Mesenchymal stem cell (in vitro differentiated cells and primary cell): ENCODE data around the gene ARID3B.
"Not testable (repeated sequence)": the region's sequence is repeated elsewhere in the genome, so short reads cannot be mapped to it uniquely, and the experiment has no call there.

ENCODE experiments used
- DNase-seq: peaks from one replicate; pipeline ENCODE4 v3.0.0-alpha.2; 2013
- H2AFZ ChIP-seq: one replicate; pipeline ENCODE4 v1.6.1; 2013; ENCODE audit warnings: low read depth, mild to moderate bottlenecking, control low read depth, inconsistent platforms, low read length, moderate library complexity
- H2AK5ac ChIP-seq: 2 replicates; pipeline ENCODE4 v1.6.1; 2013; ENCODE audit warnings: low read length, moderate library complexity, mild to moderate bottlenecking, inconsistent platforms; ENCODE audit not compliant: severe bottlenecking
- H2BK120ac ChIP-seq: one replicate; pipeline ENCODE4 v1.6.1; 2013; ENCODE audit warnings: low read depth, mild to moderate bottlenecking, inconsistent platforms, low read length, moderate library complexity
- H2BK12ac ChIP-seq, 2 experiments: one replicate each; pipeline ENCODE4 v1.6.1; 2013; ENCODE audit warnings: inconsistent platforms in 2 of 2, low read length in 2 of 2, mild to moderate bottlenecking in 2 of 2, moderate library complexity in 2 of 2, control low read depth in 1 of 2
- H2BK15ac ChIP-seq: one replicate; pipeline ENCODE4 v1.6.1; 2013; ENCODE audit warnings: mild to moderate bottlenecking, low read depth, inconsistent platforms; ENCODE audit not compliant: poor library complexity, severe bottlenecking
- H2BK5ac ChIP-seq: 2 replicates; pipeline ENCODE4 v1.6.1; 2013; ENCODE audit warnings: low read depth, mild to moderate bottlenecking, low read length, control low read depth, inconsistent platforms; ENCODE audit not compliant: poor library complexity, severe bottlenecking
- H3K14ac ChIP-seq, 2 experiments: one replicate each; pipeline ENCODE4 v1.6.1; 2013; ENCODE audit warnings: inconsistent platforms in 2 of 2, low read length in 2 of 2, control low read depth in 1 of 2, mild to moderate bottlenecking in 1 of 2, moderate library complexity in 1 of 2
- H3K18ac ChIP-seq, 2 experiments: one replicate each; pipeline ENCODE4 v1.6.1; 2013; ENCODE audit warnings: inconsistent platforms in 2 of 2, low read length in 2 of 2, control low read depth in 1 of 2, low read depth in 1 of 2, mild to moderate bottlenecking in 1 of 2
- H3K23ac ChIP-seq, 2 experiments: one replicate each; pipeline ENCODE4 v1.6.1; 2013; ENCODE audit warnings: inconsistent platforms in 2 of 2, low read length in 2 of 2, mild to moderate bottlenecking in 2 of 2, moderate library complexity in 2 of 2, control low read depth in 1 of 2
- H3K27ac ChIP-seq: 2 replicates; pipeline ENCODE4 v1.5.1; 2013; ENCODE audit warnings: mild to moderate bottlenecking, moderate library complexity, low read length, control low read depth, inconsistent platforms; ENCODE audit not compliant: poor library complexity, severe bottlenecking
- H3K27me3 ChIP-seq, 2 experiments: 2 replicates each; pipeline versions ENCODE4 v1.6.1 to v1.7.0; 2013; ENCODE audit warnings: low read length in 2 of 2, mild to moderate bottlenecking in 2 of 2, moderate library complexity in 2 of 2, control low read depth in 1 of 2, inconsistent platforms in 1 of 2; ENCODE audit not compliant: control insufficient read depth in 1 of 2, insufficient read depth in 1 of 2
- H3K36me3 ChIP-seq, 2 experiments: 2 replicates each; pipeline versions ENCODE4 v1.6.1 to v1.7.0; 2013; ENCODE audit warnings: low read length in 2 of 2, control low read depth in 1 of 2, inconsistent platforms in 1 of 2, low read depth in 1 of 2, mild to moderate bottlenecking in 1 of 2; ENCODE audit not compliant: insufficient read depth in 2 of 2, control insufficient read depth in 1 of 2
- H3K4ac ChIP-seq, 2 experiments: one replicate each; pipeline ENCODE4 v1.6.1; 2013; ENCODE audit warnings: inconsistent platforms in 2 of 2, low read length in 2 of 2, mild to moderate bottlenecking in 2 of 2, moderate library complexity in 2 of 2, control low read depth in 1 of 2, low read depth in 1 of 2
- H3K4me1 ChIP-seq: 2 replicates; pipeline ENCODE4 v1.6.1; 2013; ENCODE audit warnings: low read depth, low read length, control low read depth; ENCODE audit not compliant: control insufficient read depth, insufficient read depth
- H3K4me2 ChIP-seq: 2 replicates; pipeline ENCODE4 v1.6.1; 2013; ENCODE audit warnings: low read length, mild to moderate bottlenecking, inconsistent platforms; ENCODE audit not compliant: poor library complexity, severe bottlenecking
- H3K4me3 ChIP-seq, 2 experiments: 2 replicates each; pipeline versions ENCODE4 v1.5.1 to v1.7.0; 2013; ENCODE audit warnings: low read length in 2 of 2, mild to moderate bottlenecking in 2 of 2, control low read depth in 1 of 2, low read depth in 1 of 2; ENCODE audit not compliant: insufficient read depth in 1 of 2
- H3K79me1 ChIP-seq: replicated peaks from 2 replicates; pipeline ENCODE4 v1.6.1; 2013; ENCODE audit warnings: mild to moderate bottlenecking, control low read depth, low read length, inconsistent platforms; ENCODE audit not compliant: poor library complexity, severe bottlenecking
- H3K9ac ChIP-seq: 2 replicates; pipeline ENCODE4 v1.7.0; 2013; ENCODE audit warnings: mild to moderate bottlenecking, low read length, moderate library complexity
- H3K9me3 ChIP-seq: 2 replicates; pipeline ENCODE4 v1.7.0; 2013; ENCODE audit warnings: mild to moderate bottlenecking, low read length; ENCODE audit not compliant: control insufficient read depth
- H4K8ac ChIP-seq: one replicate; pipeline ENCODE4 v1.6.1; 2013; ENCODE audit warnings: inconsistent platforms, mild to moderate bottlenecking, low read length, moderate library complexity
- H4K91ac ChIP-seq: one replicate; pipeline ENCODE4 v1.6.1; 2013; ENCODE audit warnings: mild to moderate bottlenecking, low read length, inconsistent platforms
- WGBS: methylation state at CpG from one replicate; pipeline ENCODE4 v1.1.7; 2013; ENCODE audit warnings: mixed read lengths; 5-methylcytosine and 5-hydroxymethylcytosine counted together

ARID3B gene

GRCh38 chr15:74597146-74597705 lies 56.2 kb downstream of the ARID3B start:
- not testable (repeated sequence) for H2AFZ ChIP-seq, H3K4me2 ChIP-seq, H3K27ac ChIP-seq, H4K91ac ChIP-seq, H4K8ac ChIP-seq, H3K4me1 ChIP-seq, H3K18ac ChIP-seq, H3K4me3 ChIP-seq, H2AK5ac ChIP-seq, H3K79me1 ChIP-seq, H3K14ac ChIP-seq, H3K9me3 ChIP-seq, H3K27me3 ChIP-seq, H3K4ac ChIP-seq, H2BK15ac ChIP-seq, H3K23ac ChIP-seq, DNase-seq, H3K9ac ChIP-seq, H2BK120ac ChIP-seq, H2BK5ac ChIP-seq, H2BK12ac ChIP-seq
- peaks cover 18 to 33% of the 10 kb centered on the region in 2 experiments for H3K36me3 ChIP-seq
- WGBS, result over 99% methylated on average over 9 of the region's 16 CpGs

- H3K4me1 ChIP-seq, result peaks cover 6% of the 10 kb centered on the region
- H3K4me2 ChIP-seq, result no peak overlapping the region
- H2BK120ac ChIP-seq, result no peak overlapping the region
- H3K36me3 ChIP-seq, result peaks cover 7 to 27% of the 10 kb centered on the region in 2 experiments
- H2AFZ ChIP-seq, result no peak overlapping the region
- H3K9me3 ChIP-seq, result no peaks in the 10 kb centered on the region
- H3K4ac ChIP-seq, result no peak overlapping the region
- H3K18ac ChIP-seq, result no peak overlapping the region
- no peak overlapping the region for H3K23ac ChIP-seq
- H2BK12ac ChIP-seq, result no peak overlapping the region
- no peak overlapping the region for H3K14ac ChIP-seq
- no peak overlapping the region for H2BK15ac ChIP-seq
- no peak overlapping the region for H2BK5ac ChIP-seq
- WGBS, result 85% methylated on average over 26 of the region's 26 CpGs
- no peak overlapping the region for H4K91ac ChIP-seq
- no peak for DNase-seq
- peak overlapping the region in 1 of 2 experiments; percentile 86 for H3K4me3 ChIP-seq
- H3K27ac ChIP-seq, result no peak overlapping the region
- H2AK5ac ChIP-seq, result no peak overlapping the region
- H4K8ac ChIP-seq, result no peak overlapping the region
- H3K79me1 ChIP-seq, result no peaks in the 10 kb centered on the region
- H3K9ac ChIP-seq, result peak overlapping the region; percentile 87
- no peaks in the 10 kb centered on the region for H3K27me3 ChIP-seq
These were observed 57.3 kb downstream of the ARID3B start for GRCh38 chr15:74598126-74598842.

- Histone ChIP-seq H2BK5ac (no peak overlapping the region), H3K27me3 (no peaks in the 10 kb centered on the region), H3K36me3 (peaks cover 5 to 27% of the 10 kb centered on the region in 2 experiments), H2AFZ (no peak overlapping the region), H3K18ac (no peak overlapping the region), H2AK5ac (no peak overlapping the region), H4K91ac (no peak overlapping the region), H3K23ac (peak overlapping the region in 1 of 2 experiments; percentile 56), H2BK15ac (no peak overlapping the region), H3K79me1 (no peaks in the 10 kb centered on the region), H2BK12ac (no peak overlapping the region), H4K8ac (no peak overlapping the region), H3K4ac (no peak overlapping the region), H3K9ac (peak overlapping the region; percentile 87), H3K4me3 (peak overlapping the region in 1 of 2 experiments; percentile 86), H2BK120ac (no peak overlapping the region), H3K9me3 (no peaks in the 10 kb centered on the region), H3K4me1 (peaks cover 6% of the 10 kb centered on the region), H3K27ac (no peak overlapping the region), H3K4me2 (no peak overlapping the region), H3K14ac (no peak overlapping the region)
- 98% methylated on average over 15 of the region's 15 CpGs for WGBS
- DNase-seq, result no peak
These were observed 58.1 kb downstream of the ARID3B start for GRCh38 chr15:74599156-74599555.

- Histone ChIP-seq H3K79me1 (no peaks in the 10 kb centered on the region), H3K14ac (no peak overlapping the region), H3K4me2 (no peak overlapping the region), H3K27ac (no peak overlapping the region), H2BK5ac (no peak overlapping the region), H3K9ac (no peak overlapping the region), H2AK5ac (no peak overlapping the region), H4K91ac (no peak overlapping the region), H3K23ac (no peak overlapping the region), H3K4ac (no peak overlapping the region), H3K18ac (no peak overlapping the region), H2BK120ac (no peak overlapping the region), H2BK12ac (no peak overlapping the region), H3K4me3 (no peak overlapping the region), H3K9me3 (no peaks in the 10 kb centered on the region), H4K8ac (no peak overlapping the region), H3K27me3 (peaks cover 8 to 12% of the 10 kb centered on the region in 2 experiments), H2BK15ac (no peak overlapping the region), H3K36me3 (peaks cover 0 to 12% of the 10 kb centered on the region in 2 experiments), H2AFZ (no peak overlapping the region), H3K4me1 (peaks cover 5% of the 10 kb centered on the region)
- no peak for DNase-seq
- WGBS, result 92% methylated on average over 13 of the region's 13 CpGs
These were observed 62.2 kb downstream of the ARID3B start for GRCh38 chr15:74603026-74603788.
